IMR-90 (cell line): Measurements from ENCODE around the gene RPGR. TPM values are rescaled to one million over a fixed set of nuclear protein-coding genes. Genes with fewer than 3 reads are reported as not detected.

Source experiments
- ATAC-seq: fragments of 200-7000 bp; cut with Tn5 transposase; 2 replicates; pipeline ENCODE4 v1.9.1; 2020; ENCODE audit warnings: low read depth, mild to moderate bottlenecking, moderate library complexity
- BruUV-seq: library from RNA; stranded (reverse); fragments of 400-500 nt; replicated peaks from 2 replicates; lab custom pipeline; 2021; lab: Mats Ljungman, UMichigan
- CTCF ChIA-PET: fragments of 300-600 bp; formaldehyde crosslinking; extraction: SDS; loops from one replicate; lab custom pipeline; 2021; ENCODE audit warnings: antibody characterized with exemption; lab: Yijun Ruan, JAX
- POLR2A ChIA-PET: fragments of 300-600 bp; sonication (Branson Sonifier 250); formaldehyde crosslinking; loops from one replicate; lab custom pipeline; 2022; ENCODE audit warnings: antibody characterized with exemption; ENCODE audit not compliant: unreplicated experiment; lab: Charles Lee
- DNase-seq: peaks from one replicate; pipeline ENCODE4 v3.0.0; 2013
- H2AFZ ChIP-seq: replicated peaks from 2 replicates; pipeline ENCODE3; 2013; ENCODE audit warnings: low read length, mild to moderate bottlenecking; ENCODE audit not compliant: poor library complexity
- H2AK5ac ChIP-seq: 2 replicates; pipeline ENCODE4 v1.6.1; 2013; ENCODE audit warnings: low read depth, low read length, inconsistent platforms
- H2AK9ac ChIP-seq: replicated peaks from 2 replicates; pipeline ENCODE3; 2013; ENCODE audit warnings: mild to moderate bottlenecking, low read depth, low read length, moderate library complexity; ENCODE audit not compliant: poor library complexity
- H2BK120ac ChIP-seq: 2 replicates; pipeline ENCODE4 v1.6.1; 2013; ENCODE audit warnings: low read depth, low read length, inconsistent platforms
- H2BK15ac ChIP-seq: 3 replicates; pipeline ENCODE4 v1.6.1; 2013; ENCODE audit warnings: low read depth, low read length, inconsistent platforms
- H2BK20ac ChIP-seq: 2 replicates; pipeline ENCODE4 v1.6.1; 2013; ENCODE audit warnings: low read depth, mild to moderate bottlenecking, inconsistent platforms, low read length, moderate library complexity
- H2BK5ac ChIP-seq: 2 replicates; pipeline ENCODE4 v1.6.1; 2013; ENCODE audit warnings: mild to moderate bottlenecking, low read depth, low read length, inconsistent platforms; ENCODE audit not compliant: poor library complexity, severe bottlenecking
- H3K14ac ChIP-seq: replicated peaks from 2 replicates; pipeline ENCODE4 v1.6.1; 2013; ENCODE audit warnings: low read depth, low read length, inconsistent platforms
- H3K18ac ChIP-seq: 2 replicates; pipeline ENCODE4 v1.6.1; 2013; ENCODE audit warnings: low read depth, low read length, control low read depth
- H3K23ac ChIP-seq: 2 replicates; pipeline ENCODE4 v1.6.1; 2013; ENCODE audit warnings: low read depth, low read length, inconsistent platforms
- H3K27ac ChIP-seq: 2 replicates; pipeline ENCODE4 v1.5.1; 2013; ENCODE audit warnings: mild to moderate bottlenecking, control low read depth, low read length; ENCODE audit not compliant: insufficient read depth
- H3K27me3 ChIP-seq: 2 replicates; pipeline ENCODE4 v1.6.1; 2013; ENCODE audit warnings: low read length; ENCODE audit not compliant: control insufficient read depth, insufficient read depth
- H3K36me3 ChIP-seq: 2 replicates; pipeline ENCODE4 v1.6.1; 2013; ENCODE audit warnings: low read length, mixed read lengths; ENCODE audit not compliant: control insufficient read depth, insufficient read depth
- H3K4ac ChIP-seq: 2 replicates; pipeline ENCODE4 v1.6.1; 2013; ENCODE audit warnings: low read depth, low read length, inconsistent platforms
- H3K4me1 ChIP-seq: 2 replicates; pipeline ENCODE4 v1.6.1; 2013; ENCODE audit warnings: low read length, mixed read lengths; ENCODE audit not compliant: control insufficient read depth, insufficient read depth
- H3K4me2 ChIP-seq: 2 replicates; pipeline ENCODE4 v1.6.1; 2013; ENCODE audit warnings: low read depth, mild to moderate bottlenecking, control low read depth, low read length, moderate library complexity
- H3K4me3 ChIP-seq: 2 replicates; pipeline ENCODE4 v1.5.1; 2013; ENCODE audit warnings: low read depth, mild to moderate bottlenecking, control low read depth, low read length, moderate library complexity; ENCODE audit not compliant: insufficient read depth
- H3K56ac ChIP-seq: 2 replicates; pipeline ENCODE4 v1.6.1; 2013; ENCODE audit warnings: low read length, inconsistent platforms; ENCODE audit not compliant: insufficient read depth; ENCODE audit errors: extremely low read depth
- H3K79me1 ChIP-seq, 2 experiments: 2 replicates each; pipeline ENCODE4 v1.6.1; 2013; ENCODE audit warnings: low read length in 2 of 2, inconsistent platforms in 1 of 2, low read depth in 1 of 2
- H3K9ac ChIP-seq: 2 replicates; pipeline ENCODE4 v1.6.1; 2013; ENCODE audit warnings: low read depth, low read length, control low read depth
- H3K9me1 ChIP-seq: 2 replicates; pipeline ENCODE4 v1.6.1; 2013; ENCODE audit warnings: low read length, inconsistent platforms; ENCODE audit not compliant: insufficient read depth
- H3K9me3 ChIP-seq: 2 replicates; pipeline ENCODE4 v1.6.1; 2013; ENCODE audit warnings: low read length; ENCODE audit not compliant: control insufficient read depth, insufficient read depth
- H4K20me1 ChIP-seq: 2 replicates; pipeline ENCODE4 v1.6.1; 2013; ENCODE audit warnings: low read length, inconsistent platforms; ENCODE audit not compliant: insufficient read depth
- H4K5ac ChIP-seq: 2 replicates; pipeline ENCODE4 v1.6.1; 2013; ENCODE audit warnings: mild to moderate bottlenecking, low read depth, low read length, control low read depth
- H4K8ac ChIP-seq, 2 experiments: 2 replicates each; pipeline ENCODE4 v1.6.1; 2013; ENCODE audit warnings: low read depth in 2 of 2, low read length in 2 of 2, control low read depth in 1 of 2, inconsistent platforms in 1 of 2
- H4K91ac ChIP-seq: 2 replicates; pipeline ENCODE4 v1.6.1; 2013; ENCODE audit warnings: low read depth, low read length, inconsistent platforms; ENCODE audit not compliant: insufficient read depth
- BHLHE40 ChIP-seq: fragments of 150-350 bp; IDR thresholded peaks from 2 replicates; pipeline ENCODE4 v1.6.1; 2016; ENCODE audit warnings: mild to moderate bottlenecking, low read depth, low read length
- CHD1 ChIP-seq: IDR thresholded peaks from 2 replicates; pipeline ENCODE4 v1.6.1; 2012; ENCODE audit warnings: low read depth, low read length, improper control_type of control experiment
- ELK1 ChIP-seq: fragments of 150-350 bp; IDR thresholded peaks from 2 replicates; pipeline ENCODE4 v1.6.1; 2016; ENCODE audit warnings: low read depth, mild to moderate bottlenecking, low read length, moderate library complexity, borderline replicate concordance
- MAFK ChIP-seq: IDR thresholded peaks from 2 replicates; pipeline ENCODE4 v1.6.1; 2012; ENCODE audit warnings: low read depth, low read length, improper control_type of control experiment
- MAZ ChIP-seq: IDR thresholded peaks from 2 replicates; pipeline ENCODE4 v1.6.1; 2012; ENCODE audit warnings: low read depth, mild to moderate bottlenecking, low read length, improper control_type of control experiment, moderate library complexity, borderline replicate concordance
- NFE2L2 ChIP-seq: fragments of 150-350 bp; IDR thresholded peaks from 2 replicates; pipeline ENCODE4 v1.6.1; 2016; ENCODE audit warnings: low read depth, mild to moderate bottlenecking, low read length
- RAD21 ChIP-seq: IDR thresholded peaks from 2 replicates; pipeline ENCODE4 v1.6.1; 2012; ENCODE audit warnings: low read length, improper control_type of control experiment
- RFX5 ChIP-seq: IDR thresholded peaks from 2 replicates; pipeline ENCODE4 v1.8.0; 2012; ENCODE audit warnings: low read depth, mild to moderate bottlenecking, low read length, moderate library complexity
- USF2 ChIP-seq: fragments of 150-350 bp; IDR thresholded peaks from 2 replicates; pipeline ENCODE4 v1.6.1; 2017; ENCODE audit warnings: mild to moderate bottlenecking, antibody characterized with exemption, low read length, low read depth
- WGBS, 2 experiments: methylation state at CpG; one replicate each; pipeline versions ENCODE4 v1.1.5 to v1.1.7; 2013; ENCODE audit warnings: missing lambda C conversion rate in 2 of 2; ENCODE audit not compliant: insufficient read length in 1 of 2; ENCODE audit errors: extremely low coverage in 2 of 2; 5-methylcytosine and 5-hydroxymethylcytosine counted together
- dilution Hi-C: fragments of 300-500 bp; cut with HindIII; formaldehyde crosslinking; loops from one replicate; pipeline ENCODE4 v1.14.3; 2018; ENCODE audit warnings: low sequenced_read_pairs; ENCODE audit not compliant: unreplicated experiment
- in situ Hi-C: fragments of 300-500 bp; cut with MboI; formaldehyde crosslinking; loops from 3 replicates; pipeline ENCODE4 v1.14.3; 2019; ENCODE audit warnings: low sequenced_read_pairs, inconsistent platforms, mixed read lengths
- intact Hi-C: fragments of 100-400 bp; cut with micrococcal nuclease; formaldehyde crosslinking; loops from 2 replicates; pipeline ENCODE4 v1.10.0; 2022
- polyA plus RNA-seq, 3 experiments: library from polyadenylated mRNA; depleted of rRNA; stranded (reverse); fragments of >200 nt; gene quantifications; 2 replicates each; pipeline ENCODE4 v1.2.3, GENCODE V29; 2012; ENCODE audit warnings: low replicate concordance in 1 of 3
- total RNA-seq: library from RNA; depleted of rRNA; stranded (reverse); fragments of >200 nt; gene quantifications from 2 replicates; pipeline ENCODE4 v1.2.3, GENCODE V29; 2012
- TF ChIP-seq, protein P1 (sequence below): conservative IDR thresholded peaks from 2 replicates; pipeline ENCODE4 v1.5.1; 2012; ENCODE audit warnings: mild to moderate bottlenecking, low read depth, low read length, improper control_type of control experiment

The RPGR gene
- total and polyA plus RNA-seq, 2 of the 4 experiments (the other 2 are of a cell fraction), result 2.2 to 3.8 TPM

DNA sequence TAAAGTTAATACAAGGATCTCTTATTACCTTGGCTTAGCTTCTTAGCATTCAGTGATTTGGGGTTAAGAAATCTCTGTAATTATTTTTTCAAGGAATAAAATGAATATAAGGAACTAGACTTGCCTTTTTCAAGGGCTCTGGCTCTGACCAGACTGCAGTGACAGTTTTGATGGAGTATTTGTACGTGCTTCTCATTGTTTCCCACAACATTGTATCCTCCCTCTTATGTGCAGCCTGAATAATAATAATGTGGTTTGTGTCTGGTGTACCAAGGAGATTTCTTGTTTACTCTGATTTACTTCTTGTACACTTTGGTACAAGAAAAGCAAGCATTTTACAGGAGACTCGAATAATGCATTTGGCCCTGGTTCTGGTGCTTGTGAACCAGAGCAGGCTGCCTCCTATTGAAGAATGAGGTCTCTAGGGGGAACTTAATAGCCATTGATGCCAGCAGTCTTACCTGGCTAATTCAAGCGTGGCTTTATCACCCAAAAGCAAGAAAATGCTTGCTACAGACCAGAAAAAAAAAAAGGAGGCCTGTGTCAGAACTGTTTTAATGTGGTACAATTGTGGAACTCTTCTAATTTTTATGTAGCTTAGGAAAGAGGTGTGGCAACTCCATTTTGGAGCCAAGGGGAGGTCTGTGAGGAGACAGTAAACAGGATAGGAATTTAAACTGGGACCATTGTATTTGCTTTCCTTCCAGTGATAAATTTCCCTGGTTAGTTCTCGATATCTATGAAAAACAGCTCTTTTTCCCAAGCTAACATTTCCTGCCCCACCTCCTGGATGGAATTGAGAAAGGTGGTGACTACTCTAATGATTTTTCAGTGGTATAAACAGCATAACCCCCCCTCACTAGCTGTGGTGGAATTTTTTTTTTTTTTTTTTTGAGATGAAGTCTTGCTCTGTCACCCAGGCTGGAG lies 30.7 kb upstream of the RPGR start:
- Histone ChIP-seq H2BK120ac (no peak overlapping the region), H4K91ac (no peak overlapping the region), H3K23ac (no peak overlapping the region), H4K8ac (no peak overlapping the region), H3K4me3 (no peak overlapping the region), H2BK15ac (no peak overlapping the region), H2BK5ac (no peak overlapping the region), H2AK5ac (no peak overlapping the region), H3K79me1 (no peaks in the 10 kb centered on the region), H2BK20ac (no peak overlapping the region), H3K9ac (no peak overlapping the region), H3K27me3 (peaks cover 2% of the 10 kb centered on the region; the same call in 1 of the 2 replicates), H2AK9ac (no peak overlapping the region), H3K4me1 (no peaks in the 10 kb centered on the region), H4K5ac (no peak overlapping the region), H3K4ac (no peak overlapping the region), H4K20me1 (no peaks in the 10 kb centered on the region), H3K18ac (no peak overlapping the region), H3K9me3 (no peaks in the 10 kb centered on the region), H3K4me2 (no peak overlapping the region), H3K56ac (no peak overlapping the region), H3K36me3 (no peaks in the 10 kb centered on the region), H2AFZ (no peak overlapping the region), H3K9me1 (no peaks in the 10 kb centered on the region), H3K14ac (no peak overlapping the region), H3K27ac (no peak overlapping the region)
- TF ChIP-seq MAFK, result no peak
- no peak for TF ChIP-seq NFE2L2
- TF ChIP-seq RAD21, result no peak
- TF ChIP-seq, protein P1, sequence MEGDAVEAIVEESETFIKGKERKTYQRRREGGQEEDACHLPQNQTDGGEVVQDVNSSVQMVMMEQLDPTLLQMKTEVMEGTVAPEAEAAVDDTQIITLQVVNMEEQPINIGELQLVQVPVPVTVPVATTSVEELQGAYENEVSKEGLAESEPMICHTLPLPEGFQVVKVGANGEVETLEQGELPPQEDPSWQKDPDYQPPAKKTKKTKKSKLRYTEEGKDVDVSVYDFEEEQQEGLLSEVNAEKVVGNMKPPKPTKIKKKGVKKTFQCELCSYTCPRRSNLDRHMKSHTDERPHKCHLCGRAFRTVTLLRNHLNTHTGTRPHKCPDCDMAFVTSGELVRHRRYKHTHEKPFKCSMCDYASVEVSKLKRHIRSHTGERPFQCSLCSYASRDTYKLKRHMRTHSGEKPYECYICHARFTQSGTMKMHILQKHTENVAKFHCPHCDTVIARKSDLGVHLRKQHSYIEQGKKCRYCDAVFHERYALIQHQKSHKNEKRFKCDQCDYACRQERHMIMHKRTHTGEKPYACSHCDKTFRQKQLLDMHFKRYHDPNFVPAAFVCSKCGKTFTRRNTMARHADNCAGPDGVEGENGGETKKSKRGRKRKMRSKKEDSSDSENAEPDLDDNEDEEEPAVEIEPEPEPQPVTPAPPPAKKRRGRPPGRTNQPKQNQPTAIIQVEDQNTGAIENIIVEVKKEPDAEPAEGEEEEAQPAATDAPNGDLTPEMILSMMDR, result no peak
- TF ChIP-seq CHD1, result no peak
- no peak for TF ChIP-seq MAZ
- TF ChIP-seq USF2, result no peak
- no peak for TF ChIP-seq BHLHE40
- TF ChIP-seq ELK1, result no peak
- no peak for TF ChIP-seq RFX5
- 24% methylated on average over 2 of the region's 4 CpGs; no CpG with 5 or more reads in 1 of the 2 experiments for WGBS, 2 experiments
- intact Hi-C loops (no loop called here), in situ Hi-C loops (no loop called here), dilution Hi-C loops (no loop called here)
- no peak for DNase-seq
- ChIA-PET POLR2A (no interaction called here), CTCF (interaction anchor here (0.7 kb wide), 1 partner anchor 565 kb away, joined by 5 read pairs; no protein-coding TSS in a partner anchor)
- no peak for ATAC-seq
- BruUV-seq, result no TSS peak
